ENCODE data around the gene SLC9A9. TPM values are rescaled to one million over a fixed set of nuclear protein-coding genes. Genes with fewer than 3 reads are reported as not detected.

Gene SLC9A9
- total and polyA plus RNA-seq, 10 donors: 10.8 to 58.2 (median 44.7) TPM

- no peak for DNase-seq
- no peak overlapping the region for H3K4me3 ChIP-seq
- peaks cover 0 to 20% (median 0%) of the 10 kb centered on the region in 6 donors for H3K4me1 ChIP-seq
- H3K27ac ChIP-seq: no peak overlapping the region
- H3K9me3 ChIP-seq: no peaks in the 10 kb centered on the region
- 90 to 96% (median 95%) methylated on average over 2 of the region's 2 CpGs for WGBS, 5 donors
- TF ChIP-seq POLR2AphosphoS5 (IDR thresholded peaks at IDR 0.05): no peak
- no peak for TF ChIP-seq POLR2A (IDR thresholded peaks at IDR 0.05)
- TF ChIP-seq CTCF (IDR thresholded peaks at IDR 0.05 in 8 of 11, conservative IDR thresholded peaks at IDR 0.05 in 3 of 11): no peak
- no peaks in the 10 kb centered on the region for H3K27me3 ChIP-seq (replicated peaks in 1 of 7)
- intact Hi-C loops (cut with DNase I; ENCODE audit: low total_unique reads): no loop called here
- H3K36me3 ChIP-seq: peaks cover 0 to 25% (median 0%) of the 10 kb centered on the region in 6 donors
These were observed 194.3 kb downstream of the SLC9A9 start for GRCh38 chr3:143653935-143654334.

- intact Hi-C loops (cut with DNase I; ENCODE audit: low total_unique reads): no loop called here
- no peak for DNase-seq
- no peak for TF ChIP-seq POLR2A (IDR thresholded peaks at IDR 0.05)
- no peak for TF ChIP-seq CTCF (IDR thresholded peaks at IDR 0.05 in 8 of 11, conservative IDR thresholded peaks at IDR 0.05 in 3 of 11)
- TF ChIP-seq POLR2AphosphoS5 (IDR thresholded peaks at IDR 0.05): no peak
- H3K4me1 ChIP-seq: peaks cover 0 to 20% (median 0%) of the 10 kb centered on the region in 6 donors
- peaks cover 0 to 25% (median 0%) of the 10 kb centered on the region in 6 donors for H3K36me3 ChIP-seq
- H3K27ac ChIP-seq: no peak overlapping the region
- WGBS, 5 donors: 70 to 83% (median 76%) methylated on average over 2 of the region's 2 CpGs
- H3K27me3 ChIP-seq (replicated peaks in 1 of 7): no peaks in the 10 kb centered on the region
- H3K4me3 ChIP-seq: no peak overlapping the region
- H3K9me3 ChIP-seq: no peaks in the 10 kb centered on the region
These were observed 194.8 kb downstream of the SLC9A9 start for GRCh38 chr3:143653493-143653892.

GRCh38 chr3:143652118-143652517 is 196.2 kb downstream of the SLC9A9 start:
- no peak for DNase-seq
- Histone ChIP-seq H3K27me3 (replicated peaks in 1 of 7) (no peaks in the 10 kb centered on the region), H3K4me3 (no peak overlapping the region), H3K36me3 (peaks cover 0 to 29% (median 0%) of the 10 kb centered on the region in 6 donors), H3K4me1 (peaks cover 0 to 12% (median 0%) of the 10 kb centered on the region in 6 donors), H3K27ac (no peak overlapping the region), H3K9me3 (no peaks in the 10 kb centered on the region)
- intact Hi-C loops (cut with DNase I; ENCODE audit: low total_unique reads): no loop called here
- WGBS, 5 donors: 91 to 95% (median 94%) methylated on average over 3 of the region's 3 CpGs
- TF ChIP-seq CTCF (IDR thresholded peaks at IDR 0.05 in 8 of 11, conservative IDR thresholded peaks at IDR 0.05 in 3 of 11): no peak
- TF ChIP-seq POLR2A (IDR thresholded peaks at IDR 0.05): no peak
- no peak for TF ChIP-seq POLR2AphosphoS5 (IDR thresholded peaks at IDR 0.05)

- H3K9me3 ChIP-seq: no peaks in the 10 kb centered on the region
- H3K27me3 ChIP-seq (replicated peaks in 1 of 7): no peaks in the 10 kb centered on the region
- H3K4me1 ChIP-seq: peaks cover 0 to 12% (median 0%) of the 10 kb centered on the region in 6 donors
- no peak overlapping the region for H3K27ac ChIP-seq
- intact Hi-C loops (cut with DNase I; ENCODE audit: low total_unique reads): no loop called here
- 21 to 41% (median 33%) methylated on average over 1 of the region's 1 CpG for WGBS, 5 donors
- no peak for DNase-seq
- TF ChIP-seq POLR2A (IDR thresholded peaks at IDR 0.05): no peak
- TF ChIP-seq CTCF (IDR thresholded peaks at IDR 0.05 in 8 of 11, conservative IDR thresholded peaks at IDR 0.05 in 3 of 11): no peak
- no peak for TF ChIP-seq POLR2AphosphoS5 (IDR thresholded peaks at IDR 0.05)
- peaks cover 0 to 29% (median 0%) of the 10 kb centered on the region in 6 donors for H3K36me3 ChIP-seq
- H3K4me3 ChIP-seq: no peak overlapping the region
These were observed 197.4 kb downstream of the SLC9A9 start for GRCh38 chr3:143650827-143651226.
